NCI-H2227 (cell line): ENCODE results near the gene PRKAA1.
"Not testable (repeated sequence)": the region's sequence is repeated elsewhere in the genome, so short reads cannot be mapped to it uniquely, and the experiment has no call there.

Experiments used
- DNase-seq: peaks from one replicate; lab custom pipeline; 2025; ENCODE audit not compliant: unreplicated experiment; lab: John Stamatoyannopoulos, UW

The PRKAA1 gene

GRCh38 chr5:40734986-40735385 lies 63.2 kb downstream of the PRKAA1 start:
- no peak for DNase-seq

DNA sequence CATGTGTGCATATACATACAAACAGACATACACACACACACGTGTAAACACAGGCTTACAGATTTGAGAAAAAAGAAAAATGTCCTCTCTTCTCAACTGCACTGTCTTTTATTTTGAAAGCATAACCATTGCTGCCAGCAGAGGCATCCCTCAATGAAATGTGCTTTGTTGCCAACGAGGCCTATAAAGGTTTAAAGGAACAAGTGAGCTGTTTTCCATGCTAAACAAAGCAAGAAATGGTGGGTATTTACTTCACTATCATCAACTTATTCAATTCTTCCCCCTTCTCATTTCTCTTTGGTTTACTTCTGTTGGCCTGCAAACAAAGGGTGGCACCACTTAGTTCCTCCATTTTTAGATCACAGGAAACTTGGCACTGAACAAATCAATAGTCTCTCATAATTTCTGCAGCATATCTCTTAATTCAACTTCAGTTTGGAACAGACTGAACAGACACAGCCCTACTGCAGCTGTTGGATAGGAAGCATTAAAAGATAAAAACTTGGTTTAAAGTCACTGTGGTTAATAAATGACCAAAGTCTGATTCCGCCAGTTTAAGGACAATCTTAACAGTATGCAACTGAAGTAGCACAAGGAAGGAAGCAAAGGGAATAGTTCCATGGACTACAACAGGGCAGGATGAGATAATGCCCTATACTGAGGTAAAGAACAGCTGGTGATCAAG lies 64.2 kb downstream of the PRKAA1 start:
- DNase-seq, result no peak

DNA sequence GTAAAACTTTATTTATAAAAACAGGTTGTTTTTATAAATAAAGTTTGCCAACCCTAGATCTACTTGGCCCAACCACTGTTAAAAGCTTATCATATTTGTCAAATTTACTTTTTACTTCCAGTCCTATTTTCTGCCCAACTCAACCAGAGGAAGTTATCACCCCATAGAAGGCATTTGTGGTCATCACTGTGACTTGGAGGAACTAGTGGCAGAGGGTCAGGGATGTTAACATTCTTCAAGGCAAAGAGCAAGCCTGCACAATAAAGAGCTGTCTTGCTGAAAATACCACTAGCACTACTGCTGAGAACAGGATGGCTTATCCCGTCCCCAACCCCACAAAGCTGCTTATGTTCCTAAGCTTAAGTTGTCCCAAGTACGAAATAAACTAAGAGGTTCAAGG lies 64.7 kb downstream of the PRKAA1 start:
- no peak for DNase-seq

DNA sequence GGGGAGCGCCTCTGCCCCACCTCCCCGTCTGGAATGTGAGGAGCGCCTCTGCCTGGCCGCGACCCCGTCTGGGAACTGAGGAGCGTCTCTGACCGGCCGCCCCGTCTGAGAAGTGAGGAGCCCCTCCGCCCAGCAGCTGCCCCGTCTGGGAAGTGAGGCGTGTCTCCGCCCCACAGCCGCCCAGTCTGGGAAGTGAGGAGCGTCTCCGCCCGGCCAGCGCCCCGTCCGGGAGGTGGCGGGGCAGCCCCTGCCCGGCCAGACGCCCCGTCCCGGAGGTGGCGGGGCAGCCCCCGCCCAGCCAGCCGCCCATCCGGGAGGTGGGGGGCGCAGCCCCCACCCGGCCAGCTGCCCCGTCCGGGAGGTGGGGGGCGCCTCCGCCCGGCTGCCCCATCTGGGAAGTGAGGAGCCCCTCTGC lies 75.7 kb downstream of the PRKAA1 start:
- not testable (repeated sequence) for DNase-seq

DNA sequence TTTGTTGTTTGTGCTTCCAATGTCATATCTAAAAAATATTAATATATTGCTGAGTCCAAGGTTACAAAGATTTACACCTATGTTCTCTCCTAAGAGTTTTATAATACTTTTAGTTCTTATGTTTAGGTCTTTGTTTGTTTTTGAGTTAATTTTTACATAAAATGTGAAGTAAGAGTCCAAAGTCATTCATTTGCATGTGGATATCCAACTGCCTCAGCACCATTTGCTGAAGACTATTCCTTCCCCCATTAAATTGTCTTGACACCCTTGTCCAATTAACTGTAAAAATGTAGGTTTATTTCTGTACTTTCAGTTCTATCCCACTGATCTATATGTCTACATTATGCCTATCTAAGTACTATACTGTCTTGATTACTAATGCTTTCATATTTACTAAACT lies 78.1 kb downstream of the PRKAA1 start:
- no peak for DNase-seq

DNA sequence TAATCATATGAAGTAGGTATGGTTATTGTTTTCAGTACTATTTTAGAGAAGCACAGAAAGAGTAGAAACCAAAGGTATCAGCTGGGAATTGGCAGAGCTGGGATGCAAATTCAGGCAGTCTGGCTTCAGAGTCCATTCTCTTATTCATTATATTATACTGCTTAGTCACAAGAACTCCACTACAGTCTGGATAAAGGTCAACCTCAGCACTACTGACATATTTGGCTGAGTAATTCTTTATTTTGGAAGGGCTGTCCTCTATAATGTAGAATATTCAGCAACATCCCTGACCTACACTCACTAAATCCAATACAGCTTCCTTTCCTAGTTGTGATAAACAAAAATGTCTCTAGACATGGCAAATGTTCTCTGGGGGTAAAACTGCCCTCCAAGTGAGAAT lies 80.9 kb downstream of the PRKAA1 start:
- no peak for DNase-seq

GRCh38 chr5:40716590-40716989 lies 81.6 kb downstream of the PRKAA1 start:
- DNase-seq, result no peak

- DNase-seq, result no peak
Observed at GRCh38 chr5:40716000-40716399, 82.2 kb downstream of the PRKAA1 start.

GRCh38 chr5:40714001-40714400 lies 84.2 kb downstream of the PRKAA1 start:
- no peak for DNase-seq

DNA sequence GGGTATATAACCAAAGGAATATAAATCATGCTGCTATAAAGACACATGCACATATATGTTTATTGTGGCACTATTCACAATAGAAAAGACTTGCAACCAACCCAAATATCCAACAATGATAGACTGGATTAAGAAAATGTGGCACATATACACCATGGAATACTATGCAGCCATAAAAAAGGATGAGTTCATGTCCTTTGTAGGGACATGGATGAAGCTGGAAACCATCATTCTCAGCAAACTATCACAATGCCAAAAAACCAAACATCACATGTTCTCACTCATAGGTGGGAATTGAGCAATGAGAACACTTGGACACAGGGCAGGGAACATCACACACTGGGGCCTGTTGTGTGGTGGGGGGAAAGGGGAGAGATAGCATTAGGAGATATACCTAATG lies 87.6 kb downstream of the PRKAA1 start:
- not testable (repeated sequence) for DNase-seq
